ENCODE results near the gene RPL39L. TPM values are rescaled to one million over a fixed set of nuclear protein-coding genes. Genes with fewer than 3 reads are reported as not detected.

The RPL39L gene
- total RNA-seq, 1 experiment from 2014 or later, result 3.3 TPM

- ChIA-PET CTCF (interaction anchor here (0.6 kb wide), 1 partner anchor 64 kb away, joined by 4 read pairs; no protein-coding TSS in a partner anchor), POLR2A (no interaction called here)
- intact Hi-C loops (cut with micrococcal nuclease), result no loop called here
- Mint-ChIP-seq H3K9me3 (ENCODE audit: unreplicated experiment) (peaks cover 15% of the 10 kb centered on the region), H3K27ac (ENCODE audit: low read depth, unreplicated experiment) (no peak overlapping the region), H3K4me1 (ENCODE audit: insufficient read depth, unreplicated experiment) (no peaks in the 10 kb centered on the region), H3K27me3 (ENCODE audit: insufficient read depth, unreplicated experiment) (no peaks in the 10 kb centered on the region), H3K36me3 (ENCODE audit: insufficient read depth, unreplicated experiment) (no peaks in the 10 kb centered on the region), H3K4me3 (ENCODE audit: unreplicated experiment) (no peak overlapping the region)
- BruUV-seq (replicated peaks), result no TSS peak
- no peak for DNase-seq (ENCODE audit: unreplicated experiment)
- TF ChIP-seq, protein P1, sequence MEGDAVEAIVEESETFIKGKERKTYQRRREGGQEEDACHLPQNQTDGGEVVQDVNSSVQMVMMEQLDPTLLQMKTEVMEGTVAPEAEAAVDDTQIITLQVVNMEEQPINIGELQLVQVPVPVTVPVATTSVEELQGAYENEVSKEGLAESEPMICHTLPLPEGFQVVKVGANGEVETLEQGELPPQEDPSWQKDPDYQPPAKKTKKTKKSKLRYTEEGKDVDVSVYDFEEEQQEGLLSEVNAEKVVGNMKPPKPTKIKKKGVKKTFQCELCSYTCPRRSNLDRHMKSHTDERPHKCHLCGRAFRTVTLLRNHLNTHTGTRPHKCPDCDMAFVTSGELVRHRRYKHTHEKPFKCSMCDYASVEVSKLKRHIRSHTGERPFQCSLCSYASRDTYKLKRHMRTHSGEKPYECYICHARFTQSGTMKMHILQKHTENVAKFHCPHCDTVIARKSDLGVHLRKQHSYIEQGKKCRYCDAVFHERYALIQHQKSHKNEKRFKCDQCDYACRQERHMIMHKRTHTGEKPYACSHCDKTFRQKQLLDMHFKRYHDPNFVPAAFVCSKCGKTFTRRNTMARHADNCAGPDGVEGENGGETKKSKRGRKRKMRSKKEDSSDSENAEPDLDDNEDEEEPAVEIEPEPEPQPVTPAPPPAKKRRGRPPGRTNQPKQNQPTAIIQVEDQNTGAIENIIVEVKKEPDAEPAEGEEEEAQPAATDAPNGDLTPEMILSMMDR (IDR thresholded peaks at IDR 0.05; ENCODE audit: unreplicated experiment), result no peak
Measured at GRCh38 chr3:187085933-187086332, 53.4 kb downstream of the RPL39L start.

DNA sequence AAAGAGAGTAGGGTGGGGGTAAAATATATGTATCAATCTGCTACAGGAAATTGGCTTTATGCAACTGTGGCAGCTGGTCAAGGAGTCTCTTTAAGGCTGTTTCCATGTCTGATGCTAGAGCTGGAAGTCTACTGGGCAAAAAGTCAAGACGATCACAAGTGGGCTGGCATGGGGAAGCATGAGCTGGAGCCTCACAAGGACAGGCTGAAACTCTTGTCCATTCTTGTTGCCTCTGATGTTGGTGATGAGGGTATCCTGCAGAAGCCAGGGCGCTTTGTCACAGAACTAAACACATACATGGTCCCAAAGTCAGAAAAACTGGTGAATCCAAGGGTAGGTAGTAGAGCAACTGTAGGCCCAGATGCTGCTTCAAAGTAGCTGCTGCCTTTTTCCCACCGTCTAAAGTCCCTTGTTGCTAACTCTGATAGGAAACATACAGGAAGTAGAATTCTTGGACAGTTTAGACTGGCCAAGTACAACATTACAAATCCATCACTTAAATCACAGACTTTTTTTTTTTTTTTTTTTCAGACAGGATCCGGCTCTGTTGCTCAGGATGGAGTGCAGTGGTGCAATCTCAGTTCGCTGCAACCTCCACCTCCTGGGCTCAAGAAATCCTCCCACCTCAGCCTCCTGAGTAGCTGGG lies 54.2 kb downstream of the RPL39L start:
- no peak overlapping the region for H3K4me3 Mint-ChIP-seq (ENCODE audit: unreplicated experiment)
- no peak overlapping the region for H3K27ac Mint-ChIP-seq (ENCODE audit: low read depth, unreplicated experiment)
- DNase-seq (ENCODE audit: unreplicated experiment), result no peak
- TF ChIP-seq, protein P1 (IDR thresholded peaks at IDR 0.05; ENCODE audit: unreplicated experiment), result no peak
- CTCF ChIA-PET, result interaction anchor here (0.6 to 1.1 kb wide), 3 partner anchors 11 to 231 kb away, joined by 3 to 4 read pairs (median 3); no protein-coding TSS in a partner anchor
- POLR2A ChIA-PET, result interaction anchor here (1.5 kb wide), 1 partner anchor 10 kb away, joined by 4 read pairs; no protein-coding TSS in a partner anchor
- intact Hi-C loops (cut with micrococcal nuclease), result no loop called here
- no peaks in the 10 kb centered on the region for H3K27me3 Mint-ChIP-seq (ENCODE audit: insufficient read depth, unreplicated experiment)
- no peaks in the 10 kb centered on the region for H3K4me1 Mint-ChIP-seq (ENCODE audit: insufficient read depth, unreplicated experiment)
- no peaks in the 10 kb centered on the region for H3K36me3 Mint-ChIP-seq (ENCODE audit: insufficient read depth, unreplicated experiment)
- BruUV-seq (replicated peaks), result no TSS peak
- peaks cover 15% of the 10 kb centered on the region for H3K9me3 Mint-ChIP-seq (ENCODE audit: unreplicated experiment)

DNA sequence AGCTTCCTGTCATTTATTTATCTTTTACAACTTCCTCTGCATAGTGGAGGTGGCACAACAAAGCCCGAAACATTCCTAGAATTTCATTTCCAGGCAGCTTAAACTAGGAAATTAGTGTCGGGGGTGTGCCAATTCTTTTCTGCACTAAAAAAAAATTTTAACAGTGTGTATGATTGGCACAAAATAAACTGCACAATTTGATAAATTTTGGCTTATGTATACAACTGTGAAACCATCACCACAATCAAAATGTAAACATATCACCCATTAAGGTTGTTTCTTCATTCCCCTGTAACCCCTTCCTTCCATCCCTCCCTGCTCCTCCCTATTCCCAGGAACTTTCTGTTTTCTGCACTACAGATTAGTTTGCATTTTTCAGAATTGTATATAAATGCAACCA lies 54.7 kb downstream of the RPL39L start:
- intact Hi-C loops (cut with micrococcal nuclease), result no loop called here
- Mint-ChIP-seq H3K36me3 (ENCODE audit: insufficient read depth, unreplicated experiment) (no peaks in the 10 kb centered on the region), H3K9me3 (ENCODE audit: unreplicated experiment) (peaks cover 15% of the 10 kb centered on the region), H3K4me3 (ENCODE audit: unreplicated experiment) (no peak overlapping the region), H3K27me3 (ENCODE audit: insufficient read depth, unreplicated experiment) (no peaks in the 10 kb centered on the region), H3K4me1 (ENCODE audit: insufficient read depth, unreplicated experiment) (no peaks in the 10 kb centered on the region), H3K27ac (ENCODE audit: low read depth, unreplicated experiment) (no peak overlapping the region)
- TF ChIP-seq, protein P1 (IDR thresholded peaks at IDR 0.05; ENCODE audit: unreplicated experiment), result no peak
- DNase-seq (ENCODE audit: unreplicated experiment), result no peak
- CTCF ChIA-PET, result interaction anchor here (0.7 to 1.1 kb wide), 2 partner anchors 10 to 232 kb away, joined by 3 read pairs; no protein-coding TSS in a partner anchor
- POLR2A ChIA-PET, result interaction anchor here (0.8 to 1.5 kb wide), 2 partner anchors 10 to 22 kb away, joined by 4 read pairs; no protein-coding TSS in a partner anchor
- no TSS peak for BruUV-seq (replicated peaks)

DNA sequence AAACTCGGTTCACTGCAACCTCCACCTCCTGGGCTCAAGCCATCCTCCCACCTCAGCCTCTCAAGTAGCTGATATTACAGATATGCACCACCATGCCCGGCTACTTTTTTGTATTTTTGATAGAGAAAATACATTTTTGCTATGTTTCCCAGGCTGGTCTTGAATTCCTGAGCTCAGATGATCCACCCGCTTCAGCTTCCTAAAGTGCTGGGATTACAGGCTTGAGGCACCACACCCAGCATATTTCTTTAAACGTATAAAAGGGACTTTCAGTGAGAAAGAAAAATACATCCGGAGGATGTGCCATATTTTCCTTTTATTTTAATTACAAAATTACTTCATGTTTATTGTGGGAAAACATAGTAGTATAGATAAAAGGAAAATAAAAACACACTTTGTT lies 55.2 kb downstream of the RPL39L start:
- H3K4me3 Mint-ChIP-seq (ENCODE audit: unreplicated experiment), result no peak overlapping the region
- no TSS peak for BruUV-seq (replicated peaks)
- ChIA-PET POLR2A (interaction anchor here (0.8 to 1.5 kb wide), 2 partner anchors 9 to 21 kb away, joined by 4 read pairs; no protein-coding TSS in a partner anchor), CTCF (interaction anchor here (0.6 to 1.1 kb wide), 2 partner anchors 10 to 223 kb away, joined by 3 read pairs; no protein-coding TSS in a partner anchor)
- H3K4me1 Mint-ChIP-seq (ENCODE audit: insufficient read depth, unreplicated experiment), result no peaks in the 10 kb centered on the region
- H3K27ac Mint-ChIP-seq (ENCODE audit: low read depth, unreplicated experiment), result no peak overlapping the region
- no peaks in the 10 kb centered on the region for H3K36me3 Mint-ChIP-seq (ENCODE audit: insufficient read depth, unreplicated experiment)
- intact Hi-C loops (cut with micrococcal nuclease), result no loop called here
- peaks cover 14% of the 10 kb centered on the region for H3K9me3 Mint-ChIP-seq (ENCODE audit: unreplicated experiment)
- H3K27me3 Mint-ChIP-seq (ENCODE audit: insufficient read depth, unreplicated experiment), result no peaks in the 10 kb centered on the region
- DNase-seq (ENCODE audit: unreplicated experiment), result no peak
- TF ChIP-seq, protein P1 (IDR thresholded peaks at IDR 0.05; ENCODE audit: unreplicated experiment), result no peak
